Measurements from ENCODE around the gene GUK1.

Gene GUK1

GRCh38 chr1:228152097-228152917 lies 12.2 kb downstream of the GUK1 start:
- no peak for TF ChIP-seq CTCF (IDR thresholded peaks at IDR 0.05; ENCODE audit: insufficient read depth, low read length, missing control alignments)
- no peak overlapping the region for H3K4me3 ChIP-seq (ENCODE audit: low read depth, low read length)
- ChIA-PET POLR2A (interaction anchor here (1.6 kb wide), 1 partner anchor 13 kb away, joined by 5 read pairs; the partner anchor contains the start of gene IBA57), CTCF (interaction anchor here (7.3 kb wide), 1 partner anchor 11 kb away, joined by 53 read pairs; the partner anchor contains the start of gene IBA57)
- DNase-seq (ENCODE audit: low read depth, low spot score), result no peak

- no peak for TF ChIP-seq CTCF (IDR thresholded peaks at IDR 0.05; ENCODE audit: insufficient read depth, low read length, missing control alignments)
- CTCF ChIA-PET, result interaction anchor here (7.3 kb wide), 1 partner anchor 11 kb away, joined by 53 read pairs; the partner anchor contains the start of gene IBA57
- H3K4me3 ChIP-seq (ENCODE audit: low read depth, low read length), result no peak overlapping the region
- POLR2A ChIA-PET, result no interaction called here
- no peak for DNase-seq (ENCODE audit: low read depth, low spot score)
These were observed 12.8 kb downstream of the GUK1 start for GRCh38 chr1:228152918-228153258.

- ChIA-PET POLR2A (interaction anchor here (0.6 kb wide), 1 partner anchor 11 kb away, joined by 3 read pairs; the partner anchor contains the start of gene IBA57), CTCF (interaction anchor here (7.3 kb wide), 1 partner anchor 10 kb away, joined by 53 read pairs; the partner anchor contains the start of gene IBA57)
- TF ChIP-seq CTCF (IDR thresholded peaks at IDR 0.05; ENCODE audit: insufficient read depth, low read length, missing control alignments), result no peak
- no peak overlapping the region for H3K4me3 ChIP-seq (ENCODE audit: low read depth, low read length)
- no peak for DNase-seq (ENCODE audit: low read depth, low spot score)
These were observed 14.1 kb downstream of the GUK1 start for GRCh38 chr1:228154021-228154669.

- no peak for TF ChIP-seq CTCF (IDR thresholded peaks at IDR 0.05; ENCODE audit: insufficient read depth, low read length, missing control alignments)
- no peak for DNase-seq (ENCODE audit: low read depth, low spot score)
- ChIA-PET POLR2A (no interaction called here), CTCF (interaction anchor here (0.6 to 7.3 kb wide), 2 partner anchors 9 to 24 kb away, joined by 3 to 53 read pairs; partner anchors contain the start of gene IBA57)
- no peak overlapping the region for H3K4me3 ChIP-seq (ENCODE audit: low read depth, low read length)
These were observed 14.8 kb downstream of the GUK1 start for GRCh38 chr1:228154670-228155571.

- no peak overlapping the region for H3K4me3 ChIP-seq (ENCODE audit: low read depth, low read length)
- DNase-seq (ENCODE audit: low read depth, low spot score), result no peak
- no peak for TF ChIP-seq CTCF (IDR thresholded peaks at IDR 0.05; ENCODE audit: insufficient read depth, low read length, missing control alignments)
- CTCF ChIA-PET, result interaction anchor here (1.0 to 7.3 kb wide), 2 partner anchors 8 to 9 kb away, joined by 3 to 53 read pairs; partner anchors contain the start of gene IBA57
- POLR2A ChIA-PET, result interaction anchor here (0.8 kb wide), 1 partner anchor 12 kb away, joined by 3 read pairs; no protein-coding TSS in a partner anchor
These were observed 15.8 kb downstream of the GUK1 start for GRCh38 chr1:228155596-228156514.

All from AG04449 (cell line).